GM19463 (cell line): Measurements from ENCODE around the gene TP73.
"Not testable (repeated sequence)": the region's sequence is repeated elsewhere in the genome, so short reads cannot be mapped to it uniquely, and the experiment has no call there.

Experiments
- ATAC-seq: cut with Tn5 transposase; IDR thresholded peaks from one replicate; pipeline ENCODE4 v1.9.1; 2021; ENCODE audit warnings: mild to moderate bottlenecking, moderate library complexity; ENCODE audit not compliant: unreplicated experiment

Gene TP73

DNA sequence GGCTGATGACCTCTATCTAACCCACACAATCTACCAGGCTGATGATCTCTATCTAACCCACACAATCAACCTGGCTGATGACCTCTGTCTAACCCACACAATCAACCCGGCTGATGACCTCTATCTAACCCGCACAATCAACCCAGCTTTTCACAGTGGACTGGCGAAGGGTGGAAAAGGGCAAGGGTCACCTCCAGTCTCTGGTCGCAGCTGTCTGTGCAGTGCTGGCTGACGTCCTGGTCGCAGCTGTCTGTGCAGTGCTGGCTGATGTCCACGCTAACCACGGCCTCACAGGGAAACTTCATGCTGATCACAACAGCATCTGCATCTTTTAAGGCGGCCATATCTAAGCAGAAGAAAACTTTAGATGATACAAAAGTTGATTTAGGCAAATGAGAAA, 87.7 kb downstream of the TP73 start:
- ATAC-seq: no peak

GRCh38 chr1:3740752-3741151, 88.4 kb downstream of the TP73 start:
- no peak for ATAC-seq

- no peak for ATAC-seq
Measured at GRCh38 chr1:3741566-3742438, 89.5 kb downstream of the TP73 start.

- no peak for ATAC-seq
Measured at GRCh38 chr1:3742439-3743298, 90.4 kb downstream of the TP73 start.

DNA sequence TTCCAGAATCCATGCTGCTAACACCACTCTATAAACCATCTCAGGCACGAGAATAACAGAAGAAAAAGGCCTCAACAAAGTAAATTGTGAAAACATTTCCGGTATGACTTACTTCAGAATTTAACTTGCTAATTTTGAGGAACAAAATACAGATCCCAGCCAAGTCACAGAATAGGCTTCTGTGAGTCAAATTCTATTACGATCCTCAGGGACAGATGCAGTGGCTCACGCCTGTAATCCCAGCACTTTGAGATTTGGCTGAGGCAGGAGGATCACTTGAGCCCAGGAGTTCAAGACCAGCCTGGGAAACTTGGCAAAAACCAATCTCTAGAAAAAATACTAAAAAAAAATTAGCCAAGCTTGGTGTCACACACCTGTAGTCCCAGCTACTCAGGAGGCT, 91.1 kb downstream of the TP73 start:
- no peak for ATAC-seq

DNA sequence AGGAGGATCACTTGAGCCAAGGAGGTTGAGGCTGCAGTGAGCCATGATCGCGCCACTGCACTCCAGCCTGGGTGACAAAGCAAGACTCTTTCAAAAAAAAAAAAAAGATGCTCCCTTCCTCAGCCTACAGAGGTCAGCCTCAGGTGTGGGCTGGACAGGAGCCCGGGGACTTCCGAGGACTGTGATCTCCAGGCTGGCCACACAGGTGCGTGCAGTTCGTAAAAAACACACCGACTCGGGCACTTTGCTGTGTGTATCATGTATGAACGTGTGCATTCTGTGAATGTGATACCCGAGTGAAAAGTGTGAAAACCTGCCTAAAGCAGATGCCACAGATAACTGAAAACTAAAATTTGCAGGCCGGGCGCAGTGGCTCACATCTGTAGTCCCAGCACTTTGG, 91.5 kb downstream of the TP73 start:
- no peak for ATAC-seq

DNA sequence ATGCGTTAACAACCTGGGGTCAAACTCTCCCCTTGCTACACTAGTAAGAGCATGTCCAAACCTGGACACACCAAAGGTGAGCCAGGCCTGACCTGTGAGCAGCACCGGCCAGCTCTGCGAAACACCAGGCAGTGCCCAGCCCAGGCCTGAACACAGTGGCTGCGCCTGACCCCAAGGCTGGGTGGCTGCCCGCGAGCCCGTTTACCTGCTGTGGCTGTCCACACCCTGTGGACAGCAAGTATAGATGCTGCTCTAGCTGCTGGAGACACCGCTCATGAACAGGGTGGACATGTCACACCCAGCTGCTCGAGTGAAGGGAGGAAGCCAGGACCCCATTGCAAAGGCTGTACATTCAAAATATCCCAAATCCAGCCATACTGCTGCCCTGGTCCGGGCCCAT, 92.3 kb downstream of the TP73 start:
- ATAC-seq: no peak

DNA sequence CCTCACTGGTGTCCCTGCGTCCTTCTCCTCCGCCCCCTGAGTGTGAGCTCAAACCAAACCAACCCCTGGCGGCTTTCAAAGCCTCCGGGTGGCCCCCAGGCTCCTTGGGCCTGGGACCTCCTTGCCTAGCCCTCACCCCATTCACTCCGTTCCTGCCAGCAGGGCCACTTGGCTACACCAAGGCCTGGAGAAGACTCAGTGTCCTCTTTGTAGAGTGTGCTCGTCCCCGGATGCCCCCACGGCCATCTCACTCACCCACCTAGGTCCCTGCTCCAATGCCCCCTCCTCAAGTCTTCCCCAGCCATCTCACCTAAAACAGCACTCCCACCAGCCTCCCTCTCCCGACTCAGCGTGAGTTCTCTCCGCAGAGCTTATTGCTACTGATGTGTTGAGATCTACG, 92.8 kb downstream of the TP73 start:
- ATAC-seq: no peak

DNA sequence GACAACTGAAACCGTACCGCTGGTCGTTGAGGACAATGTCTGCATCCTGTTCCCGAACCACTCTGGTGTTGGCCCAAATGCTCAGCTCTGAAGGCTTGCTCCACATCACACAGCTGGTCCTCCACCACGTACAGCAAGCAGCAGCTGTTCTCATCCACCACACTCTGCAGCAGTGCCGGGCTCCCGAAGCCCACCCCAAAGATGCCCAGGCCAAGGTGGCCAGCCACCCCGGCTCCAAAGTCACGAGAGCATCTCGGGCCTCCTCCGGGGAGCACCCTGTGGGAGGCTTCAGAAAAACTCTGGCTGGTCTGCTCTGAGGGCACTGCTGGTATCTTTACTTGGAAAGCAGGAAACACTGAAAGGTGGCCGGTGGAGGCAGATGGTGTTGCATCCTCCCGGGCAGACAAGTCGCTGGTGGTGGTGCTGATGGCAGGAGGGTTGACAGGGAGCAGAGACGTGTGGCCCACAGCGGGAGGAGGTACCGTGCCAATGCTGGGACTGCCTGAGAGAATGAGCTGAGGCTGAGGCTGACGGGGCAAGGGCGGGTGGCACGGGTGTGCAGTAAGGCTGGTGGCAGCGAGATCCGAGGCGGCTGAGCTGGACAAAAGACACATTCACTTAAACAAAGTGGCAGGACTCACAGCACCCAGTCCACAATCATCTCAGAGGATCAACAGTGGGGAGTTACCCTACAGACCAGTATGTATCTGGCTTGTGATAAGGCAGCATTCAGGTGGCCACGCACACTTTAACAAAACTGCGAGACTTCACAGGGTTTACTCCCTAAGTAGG, 93.5 kb downstream of the TP73 start:
- no peak for ATAC-seq

- ATAC-seq: no peak
Measured at GRCh38 chr1:3746389-3746829, 94.1 kb downstream of the TP73 start.

GRCh38 chr1:3746830-3747521, 94.7 kb downstream of the TP73 start:
- ATAC-seq: peak; percentile 89

DNA sequence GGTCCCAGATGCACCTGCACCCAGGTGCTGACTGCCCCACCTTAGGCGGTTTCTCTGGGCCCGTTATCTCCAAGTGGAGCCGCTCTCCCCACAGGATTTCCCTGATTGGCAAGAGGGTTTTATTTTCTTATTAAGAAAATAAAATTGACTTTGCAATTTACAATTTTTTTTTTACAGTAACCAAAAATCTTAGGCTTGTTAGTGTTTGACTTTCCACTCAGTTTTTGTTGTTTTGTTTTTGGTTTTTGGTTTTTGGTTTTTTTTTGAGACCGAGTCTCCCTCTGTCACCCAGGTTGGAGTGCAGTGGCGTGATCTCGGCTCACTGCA, 95.2 kb downstream of the TP73 start:
- no peak for ATAC-seq

- ATAC-seq: no peak
Measured at GRCh38 chr1:3747903-3748302, 95.6 kb downstream of the TP73 start.

DNA sequence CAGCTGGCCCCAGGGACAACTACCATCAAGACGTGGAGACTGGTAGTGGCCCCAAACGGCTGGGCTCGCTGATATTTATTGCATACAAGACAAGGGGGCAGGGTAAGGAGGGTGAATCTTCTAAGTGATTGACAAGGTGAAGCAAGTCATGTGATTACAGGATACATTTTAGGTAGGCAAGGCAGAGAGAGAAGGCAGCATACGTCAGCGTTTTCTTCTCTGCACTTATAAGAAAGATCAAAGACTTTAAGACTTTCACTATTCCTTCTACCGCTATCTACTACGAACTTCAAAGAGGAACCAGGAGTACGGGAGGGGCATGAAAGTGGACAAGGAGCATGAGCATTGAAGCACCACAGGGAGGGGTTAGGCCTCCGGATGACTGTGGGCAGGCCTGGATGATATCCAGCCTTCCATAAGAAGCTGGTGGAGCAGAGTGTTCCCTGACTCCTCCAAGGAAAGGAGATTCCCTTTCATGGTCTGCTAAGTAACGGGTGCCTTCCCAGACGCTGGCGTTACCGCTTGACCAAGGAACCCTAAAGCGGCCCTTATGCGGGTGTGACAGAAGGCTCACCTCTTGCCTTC, 96.1 kb downstream of the TP73 start:
- not testable (repeated sequence) for ATAC-seq

- ATAC-seq: no peak
Measured at GRCh38 chr1:3749512-3749911, 97.2 kb downstream of the TP73 start.

- no peak for ATAC-seq
Measured at GRCh38 chr1:3750741-3751140, 98.4 kb downstream of the TP73 start.

DNA sequence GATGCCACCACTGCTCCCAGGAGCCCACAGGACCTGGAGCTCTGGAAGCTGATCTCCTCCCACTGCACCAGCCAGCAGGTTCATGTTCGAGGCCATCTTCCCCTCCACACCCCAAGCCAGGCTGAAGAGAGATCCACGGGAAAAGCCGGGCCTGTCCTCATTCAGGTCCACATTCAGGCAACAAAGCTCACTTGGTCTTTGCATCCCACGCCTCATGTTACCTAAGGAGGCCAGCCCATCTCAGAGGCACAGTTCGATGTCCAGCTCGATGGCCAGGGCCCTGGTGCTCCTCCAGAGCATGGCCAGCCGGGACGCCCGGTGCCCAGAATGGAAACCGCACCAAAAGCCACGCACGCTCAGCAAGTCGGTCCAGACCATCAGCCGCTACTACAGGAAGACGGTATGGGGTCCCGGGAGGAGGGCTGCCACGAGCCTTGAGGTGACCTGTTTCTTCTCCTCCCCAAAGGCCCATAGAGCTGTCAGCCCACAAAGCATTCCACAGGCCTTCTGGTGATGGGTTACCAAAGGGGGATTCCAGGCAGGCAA, 100.2 kb downstream of the TP73 start, which contains the start of gene CCDC27:
TSS of gene CCDC27 (plus strand) at position 51 of the 546 bp plus-strand sequence. CDS start at position 83, 32 bp downstream.
- no peak for ATAC-seq

- ATAC-seq: no peak
Measured at GRCh38 chr1:3753656-3754454, 101.5 kb downstream of the TP73 start.

GRCh38 chr1:3756394-3756793, 104.1 kb downstream of the TP73 start:
- ATAC-seq: no peak
